Testis (tissue), 3 donors: Measurements from ENCODE around the gene GRM8. TPM values are rescaled to one million over a fixed set of nuclear protein-coding genes. Genes with fewer than 3 reads are reported as not detected.

Source experiments
- DNase-seq: peaks from one replicate; pipeline ENCODE4 v3.0.0-alpha.2; 2019
- H3K27ac ChIP-seq, 2 donors: fragments of 200-600 bp; sonication (generic); one replicate each; pipeline ENCODE4 v1.5.1; 2019
- H3K27me3 ChIP-seq: fragments of 200-600 bp; sonication (generic); one replicate; pipeline ENCODE4 v1.5.1; 2019
- H3K36me3 ChIP-seq: fragments of 200-600 bp; sonication (generic); one replicate; pipeline ENCODE4 v1.5.1; 2017; ENCODE audit warnings: low read depth; ENCODE audit errors: missing control alignments
- H3K4me1 ChIP-seq: fragments of 200-600 bp; sonication (generic); one replicate; pipeline ENCODE4 v1.5.1; 2019
- H3K4me3 ChIP-seq, 2 donors: fragments of 200-600 bp; sonication (generic); one replicate each; pipeline ENCODE4 v1.5.1; 2017 to 2019
- H3K9me3 ChIP-seq: fragments of 200-600 bp; sonication (generic); one replicate; pipeline ENCODE4 v1.5.1; 2017
- CTCF ChIP-seq, 3 experiments: fragments of 450-650 bp in 2 of 3; fragments of 200-600 bp in 1 of 3; sonication (generic) in 1 of 3; IDR thresholded peaks; one replicate each; pipeline ENCODE4 v1.5.1; 2016 to 2019; ENCODE audit warnings: antibody characterized with exemption in 3 of 3, mild to moderate bottlenecking in 2 of 3, moderate library complexity in 1 of 3
- POLR2A ChIP-seq: fragments of 450-650 bp; IDR thresholded peaks from one replicate; pipeline ENCODE4 v1.6.1; 2017; ENCODE audit warnings: antibody characterized with exemption, mild to moderate bottlenecking, moderate library complexity
- WGBS, 2 donors: methylation state at CpG; one replicate each; pipeline ENCODE4 v1.1.5; 2018; 5-methylcytosine and 5-hydroxymethylcytosine counted together
- intact Hi-C: fragments of 100-400 bp; cut with DNase I; formaldehyde crosslinking; loops from one replicate; pipeline ENCODE4 v1.15.1; 2023; ENCODE audit warnings: low total_unique reads
- polyA plus RNA-seq: library from polyadenylated mRNA; stranded (reverse); fragments of 350-450 nt; fragmentation: Illumina TruSeq; extraction: RNeasy Lipid Tissue Mini Kit (QIAGEN cat#74804); gene quantifications from one replicate; pipeline ENCODE4 v1.2.3, GENCODE V29; 2014; ENCODE audit warnings: low read depth, low replicate concordance; ENCODE audit not compliant: insufficient read depth
- total RNA-seq, 2 donors: library from RNA; depleted of rRNA; stranded (reverse); fragments of >200 nt; gene quantifications; one replicate each; pipeline ENCODE4 v1.2.3, GENCODE V29; 2016

The GRM8 gene
- total and polyA plus RNA-seq, 3 donors from 2014 or later, result 7.1 to 8.2 (median 7.1) TPM

GRCh38 chr7:127226685-127227374, 25.9 kb downstream of the GRM8 start:
- TF ChIP-seq POLR2A, result no peak
- no peak for TF ChIP-seq CTCF (IDR thresholded peaks at IDR 0.05)
- 48 to 56% methylated on average over 10 of the region's 10 CpGs for WGBS, 2 donors
- Histone ChIP-seq H3K27me3 (no peaks in the 10 kb centered on the region), H3K4me1 (no peaks in the 10 kb centered on the region), H3K9me3 (no peaks in the 10 kb centered on the region), H3K36me3 (no peaks in the 10 kb centered on the region), H3K4me3 (no peak overlapping the region), H3K27ac (no peak overlapping the region)
- DNase-seq, result no peak
- intact Hi-C loops, result no loop called here

GRCh38 chr7:127221731-127222130, 31.0 kb downstream of the GRM8 start:
- Histone ChIP-seq H3K4me3 (no peak overlapping the region), H3K36me3 (no peaks in the 10 kb centered on the region), H3K27me3 (no peaks in the 10 kb centered on the region), H3K9me3 (no peaks in the 10 kb centered on the region), H3K4me1 (no peaks in the 10 kb centered on the region), H3K27ac (no peak overlapping the region)
- WGBS, 2 donors, result 60 to 100% methylated on average over 1 of the region's 1 CpG
- intact Hi-C loops, result no loop called here
- DNase-seq, result no peak
- TF ChIP-seq POLR2A (no peak), CTCF (IDR thresholded peaks at IDR 0.05) (no peak)

GRCh38 chr7:127214956-127215718, 37.6 kb downstream of the GRM8 start:
- no peak for DNase-seq
- no peak overlapping the region for H3K4me3 ChIP-seq
- WGBS, 2 donors, result 35 to 50% methylated on average over 4 of the region's 4 CpGs
- no peaks in the 10 kb centered on the region for H3K9me3 ChIP-seq
- no peak overlapping the region for H3K27ac ChIP-seq
- no peaks in the 10 kb centered on the region for H3K4me1 ChIP-seq
- H3K27me3 ChIP-seq, result no peaks in the 10 kb centered on the region
- TF ChIP-seq CTCF (IDR thresholded peaks at IDR 0.05), result no peak
- no peak for TF ChIP-seq POLR2A
- H3K36me3 ChIP-seq, result no peaks in the 10 kb centered on the region
- intact Hi-C loops, result no loop called here

- H3K27me3 ChIP-seq, result no peaks in the 10 kb centered on the region
- no peak overlapping the region for H3K4me3 ChIP-seq
- DNase-seq, result no peak
- no peaks in the 10 kb centered on the region for H3K4me1 ChIP-seq
- no peak overlapping the region for H3K27ac ChIP-seq
- H3K9me3 ChIP-seq, result no peaks in the 10 kb centered on the region
- H3K36me3 ChIP-seq, result no peaks in the 10 kb centered on the region
- intact Hi-C loops, result no loop called here
- 57 to 65% methylated on average over 2 of the region's 2 CpGs for WGBS, 2 donors
- no peak for TF ChIP-seq POLR2A
- no peak for TF ChIP-seq CTCF (IDR thresholded peaks at IDR 0.05)
Observed at GRCh38 chr7:127209886-127210285, 42.9 kb downstream of the GRM8 start.
